ENCODE measurements around the gene CABP7.

Gene CABP7

GRCh38 chr22:29691636-29692326, 28.0 kb upstream of the CABP7 start:
- Histone ChIP-seq H3K4me1 (ENCODE audit: control insufficient read depth, insufficient read depth, low read length) (peaks cover 42% of the 10 kb centered on the region), H3K9me3 (ENCODE audit: control insufficient read depth, low read length) (no peaks in the 10 kb centered on the region), H3K4me3 (ENCODE audit: insufficient read depth, low read depth, low read length) (no peak overlapping the region), H3K27ac (ENCODE audit: insufficient read depth, low read depth, low read length, poor library complexity, severe bottlenecking) (no peak overlapping the region), H3K27me3 (ENCODE audit: control insufficient read depth, insufficient read depth, low read length, poor library complexity, severe bottlenecking) (no peaks in the 10 kb centered on the region), H3K36me3 (ENCODE audit: control insufficient read depth, insufficient read depth, low read length) (no peaks in the 10 kb centered on the region)
- 46 to 49% methylated on average over 13 of the region's 13 CpGs for WGBS, 2 experiments

- Histone ChIP-seq H3K27me3 (ENCODE audit: control insufficient read depth, insufficient read depth, low read length, poor library complexity, severe bottlenecking) (no peaks in the 10 kb centered on the region), H3K36me3 (ENCODE audit: control insufficient read depth, insufficient read depth, low read length) (no peaks in the 10 kb centered on the region), H3K27ac (ENCODE audit: insufficient read depth, low read depth, low read length, poor library complexity, severe bottlenecking) (no peak overlapping the region), H3K9me3 (ENCODE audit: control insufficient read depth, low read length) (no peaks in the 10 kb centered on the region), H3K4me3 (ENCODE audit: insufficient read depth, low read depth, low read length) (no peak overlapping the region), H3K4me1 (ENCODE audit: control insufficient read depth, insufficient read depth, low read length) (peaks cover 42% of the 10 kb centered on the region)
- WGBS, 2 experiments = 69 to 75% methylated on average over 4 of the region's 4 CpGs
These were observed 27.5 kb upstream of the CABP7 start for GRCh38 chr22:29692327-29692640.

- Histone ChIP-seq H3K27ac (ENCODE audit: insufficient read depth, low read depth, low read length, poor library complexity, severe bottlenecking) (no peak overlapping the region), H3K36me3 (ENCODE audit: control insufficient read depth, insufficient read depth, low read length) (no peaks in the 10 kb centered on the region)
- whole genome bisulfite sequencing, 2 experiments = 90 to 93% methylated on average over 8 of the region's 8 CpGs
These were observed 26.6 kb upstream of the CABP7 start for GRCh38 chr22:29693161-29693560.

GRCh38 chr22:29693671-29694070, 26.1 kb upstream of the CABP7 start:
- Histone ChIP-seq H3K4me3 (ENCODE audit: insufficient read depth, low read depth, low read length) (no peak overlapping the region), H3K36me3 (ENCODE audit: control insufficient read depth, insufficient read depth, low read length) (no peaks in the 10 kb centered on the region), H3K27ac (ENCODE audit: insufficient read depth, low read depth, low read length, poor library complexity, severe bottlenecking) (no peak overlapping the region), H3K27me3 (ENCODE audit: control insufficient read depth, insufficient read depth, low read length, poor library complexity, severe bottlenecking) (no peaks in the 10 kb centered on the region), H3K9me3 (ENCODE audit: control insufficient read depth, low read length) (no peaks in the 10 kb centered on the region), H3K4me1 (ENCODE audit: control insufficient read depth, insufficient read depth, low read length) (peaks cover 33% of the 10 kb centered on the region)
- WGBS, 2 experiments = 83 to 86% methylated on average over 9 of the region's 9 CpGs

More at GRCh38 chr22:29693161-29693560, 26.6 kb upstream of the CABP7 start:
- no peak overlapping the region for H3K4me3 ChIP-seq (ENCODE audit: insufficient read depth, low read depth, low read length)
- H3K9me3 ChIP-seq (ENCODE audit: control insufficient read depth, low read length) = no peaks in the 10 kb centered on the region
- peaks cover 38% of the 10 kb centered on the region for H3K4me1 ChIP-seq (ENCODE audit: control insufficient read depth, insufficient read depth, low read length)
- no peaks in the 10 kb centered on the region for H3K27me3 ChIP-seq (ENCODE audit: control insufficient read depth, insufficient read depth, low read length, poor library complexity, severe bottlenecking)

GRCh38 chr22:29695129-29695926, 24.5 kb upstream of the CABP7 start:
- H3K9me3 ChIP-seq (ENCODE audit: control insufficient read depth, low read length) = no peaks in the 10 kb centered on the region
- no peak overlapping the region for H3K27ac ChIP-seq (ENCODE audit: insufficient read depth, low read depth, low read length, poor library complexity, severe bottlenecking)
- H3K4me3 ChIP-seq (ENCODE audit: insufficient read depth, low read depth, low read length) = no peak overlapping the region
- H3K36me3 ChIP-seq (ENCODE audit: control insufficient read depth, insufficient read depth, low read length) = no peaks in the 10 kb centered on the region
- 95 to 97% methylated on average over 33 of the region's 33 CpGs for WGBS, 2 experiments
- H3K27me3 ChIP-seq (ENCODE audit: control insufficient read depth, insufficient read depth, low read length, poor library complexity, severe bottlenecking) = no peaks in the 10 kb centered on the region
- H3K4me1 ChIP-seq (ENCODE audit: control insufficient read depth, insufficient read depth, low read length) = peaks cover 22% of the 10 kb centered on the region

- WGBS, 2 experiments = 91 to 92% methylated on average over 16 of the region's 16 CpGs
- Histone ChIP-seq H3K27ac (ENCODE audit: insufficient read depth, low read depth, low read length, poor library complexity, severe bottlenecking) (no peak overlapping the region), H3K9me3 (ENCODE audit: control insufficient read depth, low read length) (no peaks in the 10 kb centered on the region), H3K4me3 (ENCODE audit: insufficient read depth, low read depth, low read length) (no peak overlapping the region), H3K27me3 (ENCODE audit: control insufficient read depth, insufficient read depth, low read length, poor library complexity, severe bottlenecking) (peaks cover 7% of the 10 kb centered on the region), H3K36me3 (ENCODE audit: control insufficient read depth, insufficient read depth, low read length) (no peaks in the 10 kb centered on the region), H3K4me1 (ENCODE audit: control insufficient read depth, insufficient read depth, low read length) (peaks cover 28% of the 10 kb centered on the region)
These were observed 21.8 kb upstream of the CABP7 start for GRCh38 chr22:29697853-29698598.

- 65 to 72% methylated on average over 19 of the region's 19 CpGs for WGBS, 2 experiments
- Histone ChIP-seq H3K27ac (ENCODE audit: insufficient read depth, low read depth, low read length, poor library complexity, severe bottlenecking) (no peak overlapping the region), H3K27me3 (ENCODE audit: control insufficient read depth, insufficient read depth, low read length, poor library complexity, severe bottlenecking) (peaks cover 16% of the 10 kb centered on the region), H3K4me1 (ENCODE audit: control insufficient read depth, insufficient read depth, low read length) (peaks cover 47% of the 10 kb centered on the region), H3K9me3 (ENCODE audit: control insufficient read depth, low read length) (no peaks in the 10 kb centered on the region), H3K4me3 (ENCODE audit: insufficient read depth, low read depth, low read length) (no peak overlapping the region), H3K36me3 (ENCODE audit: control insufficient read depth, insufficient read depth, low read length) (no peaks in the 10 kb centered on the region)
These were observed 19.4 kb upstream of the CABP7 start for GRCh38 chr22:29700206-29700899.

- Histone ChIP-seq H3K27me3 (ENCODE audit: control insufficient read depth, insufficient read depth, low read length, poor library complexity, severe bottlenecking) (peaks cover 16% of the 10 kb centered on the region), H3K27ac (ENCODE audit: insufficient read depth, low read depth, low read length, poor library complexity, severe bottlenecking) (no peak overlapping the region), H3K4me3 (ENCODE audit: insufficient read depth, low read depth, low read length) (no peak overlapping the region), H3K4me1 (ENCODE audit: control insufficient read depth, insufficient read depth, low read length) (peaks cover 52% of the 10 kb centered on the region), H3K9me3 (ENCODE audit: control insufficient read depth, low read length) (no peaks in the 10 kb centered on the region), H3K36me3 (ENCODE audit: control insufficient read depth, insufficient read depth, low read length) (no peaks in the 10 kb centered on the region)
- WGBS, 2 experiments = 59 to 60% methylated on average over 9 of the region's 9 CpGs
These were observed 19.0 kb upstream of the CABP7 start for GRCh38 chr22:29700900-29701154.

- 35 to 38% methylated on average over 14 of the region's 14 CpGs for WGBS, 2 experiments
- Histone ChIP-seq H3K36me3 (ENCODE audit: control insufficient read depth, insufficient read depth, low read length) (no peaks in the 10 kb centered on the region), H3K27me3 (ENCODE audit: control insufficient read depth, insufficient read depth, low read length, poor library complexity, severe bottlenecking) (peaks cover 16% of the 10 kb centered on the region), H3K4me1 (ENCODE audit: control insufficient read depth, insufficient read depth, low read length) (peaks cover 58% of the 10 kb centered on the region), H3K4me3 (ENCODE audit: insufficient read depth, low read depth, low read length) (no peak overlapping the region), H3K9me3 (ENCODE audit: control insufficient read depth, low read length) (no peaks in the 10 kb centered on the region), H3K27ac (ENCODE audit: insufficient read depth, low read depth, low read length, poor library complexity, severe bottlenecking) (peak overlapping the region; percentile 8)
These were observed 18.4 kb upstream of the CABP7 start for GRCh38 chr22:29701155-29701999.
